GM12801 (cell line): ENCODE measurements around the gene D2HGDH.

Experiments
- CTCF ChIP-seq: IDR thresholded peaks from one replicate; pipeline ENCODE4 v1.5.1; 2011; ENCODE audit warnings: control low read depth; ENCODE audit not compliant: insufficient read length; ENCODE audit errors: extremely low read depth

D2HGDH gene

GRCh38 chr2:241798081-241798630 is 63.7 kb downstream of the D2HGDH start:
- TF ChIP-seq CTCF = no peak

- TF ChIP-seq CTCF = no peak
Observed at GRCh38 chr2:241798631-241799521, 64.4 kb downstream of the D2HGDH start.

- no peak for TF ChIP-seq CTCF
Observed at GRCh38 chr2:241799522-241800197, 65.2 kb downstream of the D2HGDH start.

GRCh38 chr2:241801611-241802420 is 67.4 kb downstream of the D2HGDH start:
- TF ChIP-seq CTCF = no peak

- no peak for TF ChIP-seq CTCF
Observed at GRCh38 chr2:241802421-241803318, 68.2 kb downstream of the D2HGDH start.

GRCh38 chr2:241803387-241804325 is 69.2 kb downstream of the D2HGDH start:
- no peak for TF ChIP-seq CTCF
